ENCODE results near the gene PHKB. TPM values are rescaled to one million over a fixed set of nuclear protein-coding genes. Genes with fewer than 3 reads are reported as not detected.
"Not testable (repeated sequence)": the region's sequence is repeated elsewhere in the genome, so short reads cannot be mapped to it uniquely, and the experiment has no call there.

The PHKB gene
- total RNA-seq, 2 donors from 2014 or later = 75.7 to 93.8 TPM

DNA sequence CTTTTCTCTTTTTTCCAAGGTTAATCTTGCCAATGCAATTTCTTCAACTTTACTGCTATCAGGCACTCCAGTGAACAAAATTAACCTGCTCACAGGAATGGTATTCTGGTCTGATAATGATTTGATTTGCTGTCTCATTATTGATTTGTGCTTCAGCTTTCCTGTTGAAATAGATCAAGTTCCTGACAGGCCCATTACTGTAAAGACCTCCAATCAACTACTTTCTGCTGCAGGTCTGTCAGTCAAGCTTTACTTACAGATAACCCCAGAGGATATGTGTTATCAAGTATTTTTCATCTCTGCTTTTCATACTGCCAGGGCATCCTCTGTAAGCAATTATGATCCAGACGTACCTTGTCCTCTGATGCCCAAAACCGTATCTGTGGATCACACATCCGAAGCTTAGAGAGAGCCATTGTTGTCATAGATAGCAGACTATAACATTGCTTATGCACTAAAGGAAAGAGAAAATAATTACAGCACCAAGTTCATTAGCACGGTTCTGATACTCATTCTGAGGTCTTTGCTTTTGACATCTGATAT is 215.6 kb downstream of the PHKB start:
- TF ChIP-seq, protein P1, sequence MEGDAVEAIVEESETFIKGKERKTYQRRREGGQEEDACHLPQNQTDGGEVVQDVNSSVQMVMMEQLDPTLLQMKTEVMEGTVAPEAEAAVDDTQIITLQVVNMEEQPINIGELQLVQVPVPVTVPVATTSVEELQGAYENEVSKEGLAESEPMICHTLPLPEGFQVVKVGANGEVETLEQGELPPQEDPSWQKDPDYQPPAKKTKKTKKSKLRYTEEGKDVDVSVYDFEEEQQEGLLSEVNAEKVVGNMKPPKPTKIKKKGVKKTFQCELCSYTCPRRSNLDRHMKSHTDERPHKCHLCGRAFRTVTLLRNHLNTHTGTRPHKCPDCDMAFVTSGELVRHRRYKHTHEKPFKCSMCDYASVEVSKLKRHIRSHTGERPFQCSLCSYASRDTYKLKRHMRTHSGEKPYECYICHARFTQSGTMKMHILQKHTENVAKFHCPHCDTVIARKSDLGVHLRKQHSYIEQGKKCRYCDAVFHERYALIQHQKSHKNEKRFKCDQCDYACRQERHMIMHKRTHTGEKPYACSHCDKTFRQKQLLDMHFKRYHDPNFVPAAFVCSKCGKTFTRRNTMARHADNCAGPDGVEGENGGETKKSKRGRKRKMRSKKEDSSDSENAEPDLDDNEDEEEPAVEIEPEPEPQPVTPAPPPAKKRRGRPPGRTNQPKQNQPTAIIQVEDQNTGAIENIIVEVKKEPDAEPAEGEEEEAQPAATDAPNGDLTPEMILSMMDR (IDR thresholded peaks at IDR 0.05) = no peak
- ATAC-seq (ENCODE audit: insufficient number of reproducible peaks, low FRiP score, low read depth) = no peak
- Histone ChIP-seq H3K27ac (no peak overlapping the region), H3K9me3 (no peaks in the 10 kb centered on the region), H3K36me3 (peaks cover 22% of the 10 kb centered on the region), H3K4me3 (no peak overlapping the region), H3K4me1 (ENCODE audit: control insufficient read depth in 1 of 2, low read depth in 2 of 2) (no peaks in the 10 kb centered on the region), H3K27me3 (replicated peaks; ENCODE audit: insufficient read depth) (no peaks in the 10 kb centered on the region)
- DNase-seq (ENCODE audit: low spot score) = no peak

DNA sequence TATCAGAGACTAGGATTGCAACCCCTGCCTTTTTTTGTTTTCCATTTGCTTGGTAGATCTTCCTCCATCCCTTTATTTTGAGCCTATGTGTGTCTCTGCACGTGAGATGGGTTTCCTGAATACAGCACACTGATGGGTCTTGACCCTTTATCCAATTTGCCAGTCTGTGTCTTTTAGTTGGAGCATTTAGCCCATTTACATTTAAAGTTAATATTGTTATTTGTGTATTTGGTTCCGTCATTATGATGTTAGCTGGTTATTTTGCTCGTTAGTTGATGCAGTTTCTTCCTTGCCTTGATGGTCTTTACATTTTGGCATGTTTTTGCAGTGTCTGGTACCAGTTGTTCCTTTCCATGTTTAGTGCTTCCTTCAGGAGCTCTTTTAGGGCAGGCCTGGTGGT is 220.4 kb downstream of the PHKB start:
- not testable (repeated sequence) for H3K27ac ChIP-seq; H3K27me3 ChIP-seq (replicated peaks; ENCODE audit: insufficient read depth); ATAC-seq (ENCODE audit: insufficient number of reproducible peaks, low FRiP score, low read depth); H3K4me3 ChIP-seq; DNase-seq (ENCODE audit: low spot score); H3K4me1 ChIP-seq (ENCODE audit: control insufficient read depth in 1 of 2, low read depth in 2 of 2); H3K9me3 ChIP-seq
- H3K36me3 ChIP-seq = peaks cover 17% of the 10 kb centered on the region

DNA sequence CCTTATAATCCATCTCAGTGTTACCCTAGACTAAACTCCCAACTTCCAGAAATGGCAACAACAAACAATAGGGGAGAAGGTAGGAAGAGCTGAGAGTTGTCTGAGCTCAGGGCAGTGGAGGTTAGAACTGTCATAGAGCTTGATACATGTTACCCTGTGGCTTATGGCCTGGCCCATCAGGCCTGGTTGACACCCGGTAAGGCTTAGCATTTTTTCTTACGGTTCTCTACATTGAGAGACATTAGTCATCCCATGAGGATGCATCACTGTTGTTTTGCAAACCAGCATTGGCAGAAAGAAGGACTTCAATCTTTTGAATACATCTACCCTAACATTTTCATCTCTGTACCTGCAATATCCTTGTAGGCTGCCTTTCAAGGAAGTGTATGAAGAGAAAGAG is 226.6 kb downstream of the PHKB start:
- TF ChIP-seq, protein P1 (IDR thresholded peaks at IDR 0.05) = no peak
- H3K27ac ChIP-seq = no peak overlapping the region
- no peaks in the 10 kb centered on the region for H3K9me3 ChIP-seq
- peaks cover 26% of the 10 kb centered on the region for H3K36me3 ChIP-seq
- H3K27me3 ChIP-seq (replicated peaks; ENCODE audit: insufficient read depth) = no peaks in the 10 kb centered on the region
- ATAC-seq (ENCODE audit: insufficient number of reproducible peaks, low FRiP score, low read depth) (no peak), DNase-seq (ENCODE audit: low spot score) (no peak)
- no peaks in the 10 kb centered on the region for H3K4me1 ChIP-seq (ENCODE audit: control insufficient read depth in 1 of 2, low read depth in 2 of 2)
- H3K4me3 ChIP-seq = no peak overlapping the region

DNA sequence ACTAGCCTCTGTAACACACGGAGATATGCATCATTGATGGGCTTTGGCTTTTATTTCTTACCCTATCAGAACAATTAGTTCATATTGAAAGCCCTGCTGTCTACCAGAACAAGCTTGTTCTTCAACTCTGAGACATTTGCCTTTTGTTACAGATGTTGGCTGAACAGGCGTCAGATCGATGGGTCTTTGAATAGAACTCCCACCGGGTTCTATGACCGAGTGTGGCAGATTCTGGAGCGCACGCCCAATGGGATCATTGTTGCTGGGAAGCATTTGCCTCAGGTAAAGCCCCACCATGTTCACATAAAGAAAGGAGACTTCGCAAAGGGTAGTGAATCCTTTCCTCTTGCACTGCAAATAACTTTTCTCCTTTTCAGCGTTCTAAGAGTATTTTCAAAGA is 232.1 kb downstream of the PHKB start:
- H3K27ac ChIP-seq = no peak overlapping the region
- H3K4me1 ChIP-seq (ENCODE audit: control insufficient read depth in 1 of 2, low read depth in 2 of 2) = no peaks in the 10 kb centered on the region
- no peaks in the 10 kb centered on the region for H3K27me3 ChIP-seq (replicated peaks; ENCODE audit: insufficient read depth)
- ATAC-seq (ENCODE audit: insufficient number of reproducible peaks, low FRiP score, low read depth) (no peak), DNase-seq (ENCODE audit: low spot score) (no peak)
- H3K9me3 ChIP-seq = no peaks in the 10 kb centered on the region
- H3K36me3 ChIP-seq = peaks cover 47% of the 10 kb centered on the region
- TF ChIP-seq, protein P1 (IDR thresholded peaks at IDR 0.05) = no peak
- no peak overlapping the region for H3K4me3 ChIP-seq

DNA sequence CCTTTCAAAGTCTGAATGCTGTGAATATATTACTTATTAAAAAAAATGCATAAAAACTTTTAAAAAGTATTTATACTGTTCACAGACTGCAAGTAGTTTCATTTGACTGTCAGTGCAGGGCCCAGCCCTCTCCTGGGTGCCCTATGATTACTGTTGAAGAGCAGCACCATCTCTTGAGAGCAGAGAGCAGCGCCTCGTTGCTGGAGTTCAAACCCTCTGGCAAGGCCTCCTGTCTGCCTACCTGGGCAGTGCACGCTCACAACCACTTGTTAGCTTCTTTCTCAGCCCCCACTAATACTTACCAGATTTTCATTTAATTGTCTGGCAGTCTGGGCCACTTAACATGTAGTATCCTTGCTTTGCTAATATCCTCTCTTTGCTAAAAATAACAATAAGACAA is 233.4 kb downstream of the PHKB start:
- peaks cover 40% of the 10 kb centered on the region for H3K36me3 ChIP-seq

More for the DNA sequence above, 233.4 kb downstream of the PHKB start:
- Histone ChIP-seq H3K4me3 (no peak overlapping the region), H3K27me3 (replicated peaks; ENCODE audit: insufficient read depth) (no peaks in the 10 kb centered on the region), H3K9me3 (no peaks in the 10 kb centered on the region), H3K4me1 (ENCODE audit: control insufficient read depth in 1 of 2, low read depth in 2 of 2) (no peaks in the 10 kb centered on the region), H3K27ac (no peak overlapping the region)
- ATAC-seq (ENCODE audit: insufficient number of reproducible peaks, low FRiP score, low read depth) (no peak), DNase-seq (ENCODE audit: low spot score) (no peak)
- TF ChIP-seq, protein P1 (IDR thresholded peaks at IDR 0.05) = no peak
